MM.1S (cell line): ENCODE measurements around the gene RAB29.

Experiments used
- DNase-seq: peaks from one replicate; pipeline ENCODE4 v3.0.0-alpha.2; 2015
- H2AFZ ChIP-seq: fragments of 300-600 bp; sonication (generic); 2 replicates; pipeline ENCODE4 v1.6.0; 2016; ENCODE audit warnings: antibody characterized with exemption, low read length
- H3F3A ChIP-seq: fragments of 300-600 bp; sonication (generic); 2 replicates; pipeline ENCODE4 v1.6.1; 2016; ENCODE audit warnings: mild to moderate bottlenecking, antibody characterized with exemption, low read length, moderate library complexity, mixed read lengths; ENCODE audit not compliant: insufficient read depth
- H3K27ac ChIP-seq: fragments of 300-600 bp; sonication (generic); 2 replicates; pipeline ENCODE4 v1.5.1; 2016; ENCODE audit warnings: mild to moderate bottlenecking, low read length
- H3K27me3 ChIP-seq: fragments of 300-600 bp; sonication (generic); replicated peaks from 2 replicates; pipeline ENCODE4 v1.6.0; 2016; ENCODE audit warnings: low read length; ENCODE audit not compliant: insufficient read depth
- H3K36me3 ChIP-seq: fragments of 300-600 bp; sonication (generic); replicated peaks from 2 replicates; pipeline ENCODE4 v1.6.1; 2016; ENCODE audit warnings: mild to moderate bottlenecking, low read length, mixed read lengths; ENCODE audit not compliant: insufficient read depth
- H3K4me1 ChIP-seq: fragments of 300-600 bp; sonication (generic); 2 replicates; pipeline ENCODE4 v1.6.1; 2016; ENCODE audit warnings: low read length, mixed read lengths
- H3K4me2 ChIP-seq: fragments of 300-600 bp; sonication (generic); 2 replicates; pipeline ENCODE4 v1.6.0; 2016; ENCODE audit warnings: low read depth, low read length
- H3K4me3 ChIP-seq: fragments of 300-600 bp; sonication (generic); 2 replicates; pipeline ENCODE4 v1.5.1; 2016; ENCODE audit warnings: low read length, mixed read lengths
- H3K79me2 ChIP-seq: fragments of 300-600 bp; sonication (generic); 2 replicates; pipeline ENCODE4 v1.6.1; 2016; ENCODE audit warnings: mixed run types, low read length, mixed read lengths
- H3K9ac ChIP-seq: fragments of 300-600 bp; sonication (generic); 2 replicates; pipeline ENCODE4 v1.6.1; 2016; ENCODE audit warnings: low read length, mixed read lengths
- H3K9me2 ChIP-seq: fragments of 300-600 bp; sonication (generic); replicated peaks from 2 replicates; pipeline ENCODE4 v1.6.1; 2016; ENCODE audit warnings: mild to moderate bottlenecking, low read length, mixed read lengths; ENCODE audit not compliant: insufficient read depth
- H3K9me3 ChIP-seq: fragments of 300-600 bp; sonication (generic); replicated peaks from 2 replicates; pipeline ENCODE4 v1.6.1; 2016; ENCODE audit warnings: mild to moderate bottlenecking, low read length, mixed read lengths; ENCODE audit not compliant: insufficient read depth
- H4K20me1 ChIP-seq: fragments of 300-600 bp; sonication (generic); 2 replicates; pipeline ENCODE4 v1.6.1; 2016; ENCODE audit warnings: mild to moderate bottlenecking, low read length, moderate library complexity, mixed read lengths; ENCODE audit not compliant: insufficient read depth
- EZH2 ChIP-seq: fragments of 300-600 bp; sonication (generic); optimal IDR thresholded peaks from 2 replicates; pipeline ENCODE3; 2017; ENCODE audit warnings: low read depth, mild to moderate bottlenecking, antibody characterized with exemption, low read length, mixed read lengths
- EZH2phosphoT487 ChIP-seq: fragments of 300-600 bp; sonication (generic); IDR thresholded peaks from 2 replicates; pipeline ENCODE4 v1.6.1; 2018; ENCODE audit warnings: antibody characterized with exemption, low read length
- TF ChIP-seq, protein P1 (sequence below): fragments of 300-600 bp; sonication (generic); IDR thresholded peaks from 2 replicates; pipeline ENCODE4 v1.5.1; 2016; ENCODE audit warnings: antibody characterized with exemption, low read length, mixed read lengths

RAB29 gene

DNA sequence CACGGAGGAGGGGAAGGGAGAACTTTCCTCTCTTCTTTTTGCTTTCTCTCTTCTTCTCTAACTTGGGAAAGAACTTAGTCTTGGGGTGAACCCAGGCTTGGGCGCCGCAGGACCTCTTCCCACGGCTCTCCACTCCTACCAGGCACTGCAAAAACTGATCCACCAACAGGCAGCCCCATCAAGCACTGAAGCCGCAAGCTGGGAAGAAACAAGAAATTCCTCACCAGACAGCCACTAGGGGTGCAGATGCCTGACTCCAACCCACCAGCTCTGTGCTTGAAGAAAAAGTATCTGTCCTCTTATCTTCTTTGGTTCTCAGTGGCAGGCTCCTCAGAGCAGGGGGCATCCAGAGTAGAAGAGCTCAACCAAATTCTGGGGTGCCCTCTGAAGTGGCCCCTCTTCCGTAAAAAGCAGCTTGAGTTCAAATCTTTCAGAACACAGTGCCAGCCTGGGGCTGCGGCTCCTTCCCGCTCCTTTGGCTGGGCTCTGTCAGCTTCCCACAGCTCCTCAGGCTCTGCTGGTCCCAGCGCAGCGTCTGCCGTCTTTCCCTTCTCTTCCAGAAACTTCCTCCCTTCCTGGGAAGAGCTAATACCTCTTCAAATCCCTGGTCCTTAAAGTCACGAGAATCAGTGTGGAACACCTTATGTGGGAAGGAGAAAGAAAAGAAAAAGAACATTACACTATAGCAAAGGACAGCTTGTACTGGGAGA is 35.3 kb upstream of the RAB29 start:
- Histone ChIP-seq H3K9me2 (no peaks in the 10 kb centered on the region), H3K36me3 (no peaks in the 10 kb centered on the region), H3K9ac (no peak overlapping the region), H3K4me3 (no peak overlapping the region), H3K9me3 (no peaks in the 10 kb centered on the region), H4K20me1 (no peaks in the 10 kb centered on the region), H2AFZ (no peak overlapping the region), H3K27ac (no peak overlapping the region), H3K27me3 (no peaks in the 10 kb centered on the region; the same call in 1 of the 2 replicates), H3K4me1 (peaks cover 8% of the 10 kb centered on the region; the same call in 1 of the 2 replicates), H3F3A (peaks cover 7% of the 10 kb centered on the region), H3K4me2 (no peak overlapping the region), H3K79me2 (no peaks in the 10 kb centered on the region)
- no peak for TF ChIP-seq EZH2
- TF ChIP-seq, protein P1, sequence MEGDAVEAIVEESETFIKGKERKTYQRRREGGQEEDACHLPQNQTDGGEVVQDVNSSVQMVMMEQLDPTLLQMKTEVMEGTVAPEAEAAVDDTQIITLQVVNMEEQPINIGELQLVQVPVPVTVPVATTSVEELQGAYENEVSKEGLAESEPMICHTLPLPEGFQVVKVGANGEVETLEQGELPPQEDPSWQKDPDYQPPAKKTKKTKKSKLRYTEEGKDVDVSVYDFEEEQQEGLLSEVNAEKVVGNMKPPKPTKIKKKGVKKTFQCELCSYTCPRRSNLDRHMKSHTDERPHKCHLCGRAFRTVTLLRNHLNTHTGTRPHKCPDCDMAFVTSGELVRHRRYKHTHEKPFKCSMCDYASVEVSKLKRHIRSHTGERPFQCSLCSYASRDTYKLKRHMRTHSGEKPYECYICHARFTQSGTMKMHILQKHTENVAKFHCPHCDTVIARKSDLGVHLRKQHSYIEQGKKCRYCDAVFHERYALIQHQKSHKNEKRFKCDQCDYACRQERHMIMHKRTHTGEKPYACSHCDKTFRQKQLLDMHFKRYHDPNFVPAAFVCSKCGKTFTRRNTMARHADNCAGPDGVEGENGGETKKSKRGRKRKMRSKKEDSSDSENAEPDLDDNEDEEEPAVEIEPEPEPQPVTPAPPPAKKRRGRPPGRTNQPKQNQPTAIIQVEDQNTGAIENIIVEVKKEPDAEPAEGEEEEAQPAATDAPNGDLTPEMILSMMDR = peak; percentile 30
- no peak for DNase-seq

DNA sequence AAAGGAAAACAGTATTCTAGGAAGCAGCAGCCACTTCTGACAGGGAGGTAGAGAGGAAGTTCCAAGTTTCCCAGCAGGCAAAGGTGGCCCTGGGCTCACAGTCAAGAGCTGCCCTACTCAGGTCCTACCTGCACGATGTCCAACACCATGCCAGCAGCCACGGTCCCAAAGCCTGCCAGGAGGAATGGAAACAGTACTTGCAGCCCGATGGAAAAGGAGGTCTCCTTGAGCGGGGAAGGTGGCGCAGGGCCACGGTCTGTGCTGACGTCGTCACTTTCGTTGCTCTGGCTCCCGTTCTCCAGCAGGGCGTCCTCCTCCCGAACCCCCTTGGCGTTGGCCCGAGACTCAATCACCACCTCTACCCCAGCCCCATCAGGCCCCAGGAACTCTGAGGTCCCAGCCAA is 34.7 kb upstream of the RAB29 start:
- peaks cover 8% of the 10 kb centered on the region; the same call in 1 of the 2 replicates for H3K4me1 ChIP-seq
- H3K27ac ChIP-seq = no peak overlapping the region
- H3K36me3 ChIP-seq = no peaks in the 10 kb centered on the region
- no peaks in the 10 kb centered on the region for H3K79me2 ChIP-seq
- TF ChIP-seq EZH2 (no peak), EZH2phosphoT487 (no peak)
- TF ChIP-seq, protein P1 = no peak
- no peaks in the 10 kb centered on the region for H3K9me3 ChIP-seq
- H3K27me3 ChIP-seq = no peaks in the 10 kb centered on the region; the same call in 1 of the 2 replicates
- H4K20me1 ChIP-seq = no peaks in the 10 kb centered on the region
- no peak overlapping the region for H3K4me3 ChIP-seq
- no peak overlapping the region for H2AFZ ChIP-seq
- no peaks in the 10 kb centered on the region for H3K9me2 ChIP-seq
- H3K4me2 ChIP-seq = no peak overlapping the region
- no peak overlapping the region for H3K9ac ChIP-seq
- DNase-seq = no peak
- peaks cover 7% of the 10 kb centered on the region for H3F3A ChIP-seq

DNA sequence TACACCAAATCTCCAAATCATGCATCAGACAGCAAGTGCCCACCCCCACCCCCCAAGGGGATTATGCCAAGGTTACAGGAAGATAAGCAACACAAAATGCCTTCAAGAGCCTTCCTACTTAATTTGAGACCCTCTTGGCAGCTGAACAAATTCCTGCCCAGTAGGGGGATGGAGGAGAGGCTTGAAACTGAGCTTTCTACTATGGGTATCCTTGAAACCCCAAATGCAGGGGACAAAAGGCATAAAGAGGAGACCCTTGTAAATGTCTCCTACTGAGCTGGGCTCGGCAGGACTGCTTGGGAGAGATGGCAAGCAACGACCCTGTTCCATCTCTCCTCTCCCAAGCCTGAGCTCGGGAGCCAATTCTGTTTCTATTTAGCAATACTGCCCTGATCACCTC is 34.2 kb upstream of the RAB29 start:
- TF ChIP-seq EZH2phosphoT487 = no peak
- TF ChIP-seq, protein P1 = no peak
- TF ChIP-seq EZH2 = no peak
- Histone ChIP-seq H3K27me3 (no peaks in the 10 kb centered on the region; the same call in 1 of the 2 replicates), H3K4me2 (no peak overlapping the region), H3K79me2 (no peaks in the 10 kb centered on the region), H3K4me1 (peaks cover 8% of the 10 kb centered on the region; the same call in 1 of the 2 replicates), H3K9ac (no peak overlapping the region), H3K9me2 (no peaks in the 10 kb centered on the region), H4K20me1 (no peaks in the 10 kb centered on the region), H3K36me3 (no peaks in the 10 kb centered on the region), H3K9me3 (no peaks in the 10 kb centered on the region), H3F3A (peaks cover 7% of the 10 kb centered on the region), H2AFZ (no peak overlapping the region), H3K4me3 (no peak overlapping the region), H3K27ac (no peak overlapping the region)
- no peak for DNase-seq
